Measurements from ENCODE around the gene ZNF24.
A peak's percentile ranks its signal among the peaks of the same experiment; 100 is the strongest.

ZNF24 gene

DNA sequence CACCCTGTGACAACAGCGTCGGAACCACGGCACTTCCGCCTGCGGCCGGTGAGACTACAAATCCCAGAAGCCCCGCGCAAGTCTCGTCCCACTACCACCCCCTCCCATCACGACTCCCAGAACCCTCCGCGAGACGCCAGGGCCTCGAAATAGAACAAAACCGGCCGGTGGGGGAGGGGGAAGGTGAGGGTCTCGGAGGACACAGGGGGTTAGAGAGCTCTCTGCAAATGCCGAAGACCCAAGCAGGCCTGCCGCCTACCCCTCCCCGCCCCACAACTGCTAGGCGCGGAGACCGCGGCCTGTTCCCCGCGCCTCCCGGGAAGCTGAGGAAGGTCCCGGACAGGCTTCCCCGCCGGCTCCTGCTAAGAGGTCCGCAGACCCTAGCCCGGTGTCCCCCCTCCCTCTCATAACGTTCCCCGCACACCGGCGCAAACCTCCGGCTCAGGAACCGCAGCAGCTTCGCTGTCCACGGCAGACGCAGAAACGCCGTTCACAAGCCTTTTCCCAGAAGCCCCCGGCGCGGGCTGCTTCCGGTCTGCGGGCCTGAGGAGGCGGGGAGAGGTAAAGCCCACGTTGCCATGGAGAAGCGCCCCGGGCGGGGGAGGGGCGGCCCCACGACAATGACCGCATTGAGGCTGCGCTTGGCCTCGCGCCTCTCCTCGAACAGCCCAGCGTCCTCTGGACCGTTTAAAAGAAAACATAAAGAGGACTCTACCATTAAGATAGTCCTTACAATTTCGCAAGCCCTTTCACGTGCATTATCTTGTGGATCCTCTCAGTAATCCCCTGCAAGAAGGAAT lies at the start of gene ZNF24:
ZNF24 (minus strand) TSS at position 485 of the 800 bp plus-strand sequence. CDS start 3,770 bp downstream, outside the sequence.
- peak; percentile 87 to 93 for DNase-seq (ENCODE audit: low read depth in 2 of 2)

- DNase-seq (ENCODE audit: low read depth in 2 of 2) = no peak
Measured at GRCh38 chr18:35393716-35394115, 49.5 kb upstream of the ZNF24 start.

DNA sequence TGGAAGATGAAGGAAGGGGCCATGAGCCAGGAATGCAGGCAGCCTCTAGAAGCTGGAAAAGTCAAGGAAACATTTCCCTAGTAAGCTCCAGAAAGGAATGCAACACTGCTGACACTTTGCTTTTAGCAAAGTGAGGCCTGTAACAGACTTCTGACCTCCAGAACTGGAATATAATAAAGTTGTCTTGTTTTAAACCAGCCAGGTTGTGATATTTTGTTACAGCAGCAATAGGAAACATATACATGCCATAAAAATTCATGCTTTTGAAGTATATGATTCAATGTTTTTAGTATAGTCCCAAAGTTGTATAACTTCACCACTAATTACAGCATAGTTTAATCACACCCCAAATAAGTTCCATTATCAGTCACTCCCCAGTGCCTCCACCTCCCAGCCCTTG lies 48.2 kb upstream of the ZNF24 start:
- no peak for DNase-seq (ENCODE audit: low read depth in 2 of 2)

- DNase-seq (ENCODE audit: low read depth in 2 of 2) = no peak
Measured at GRCh38 chr18:35390951-35391700, 46.9 kb upstream of the ZNF24 start.

- DNase-seq (ENCODE audit: low read depth in 2 of 2) = no peak
Measured at GRCh38 chr18:35389095-35389618, 44.9 kb upstream of the ZNF24 start.

DNA sequence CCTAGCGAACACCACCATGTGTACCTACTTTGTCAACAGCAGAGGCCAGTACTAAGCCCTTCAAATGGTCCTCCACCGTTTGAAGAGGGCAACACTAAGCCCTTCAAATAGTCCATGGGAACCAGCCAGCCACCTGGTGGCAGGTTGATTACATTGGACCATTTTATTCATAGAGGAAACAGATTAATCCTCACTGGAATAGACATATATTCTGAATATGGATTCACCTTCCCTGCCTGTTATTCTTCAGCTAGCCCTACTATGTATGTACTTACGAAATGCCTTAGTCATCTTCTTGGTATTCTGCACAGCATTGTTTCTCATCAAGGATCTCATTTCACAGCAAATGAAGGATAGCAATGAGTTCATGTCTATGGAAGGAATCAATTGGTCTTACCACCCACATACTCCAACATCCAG lies 42.9 kb upstream of the ZNF24 start:
- no peak for DNase-seq (ENCODE audit: low read depth in 2 of 2)

DNA sequence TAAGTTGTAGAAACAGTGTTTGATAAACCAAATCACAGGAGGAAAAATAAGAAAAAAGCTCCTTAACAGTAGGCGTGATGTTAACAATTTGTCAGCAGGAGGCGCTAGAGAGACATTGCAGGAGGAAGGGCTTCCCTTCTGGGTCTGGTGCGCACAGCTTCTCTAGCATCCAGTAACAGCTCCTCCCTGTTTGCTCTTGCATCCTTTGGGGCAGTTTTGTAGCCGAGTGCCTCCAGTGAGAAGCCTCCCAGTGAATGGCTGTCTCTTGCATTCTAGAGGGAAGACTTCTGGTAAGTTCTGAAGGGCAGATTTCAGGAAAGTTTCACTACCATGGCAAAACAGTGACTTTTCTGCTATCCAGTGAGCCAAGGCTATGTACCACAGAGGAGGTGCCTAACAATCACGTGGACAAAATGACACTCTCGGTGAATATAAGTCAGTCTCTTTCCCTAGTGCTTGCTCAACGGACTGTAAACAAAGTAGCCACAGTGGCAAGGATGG lies 42.4 kb upstream of the ZNF24 start:
- peak; percentile 11 to 61 for DNase-seq (ENCODE audit: low read depth in 2 of 2)

DNA sequence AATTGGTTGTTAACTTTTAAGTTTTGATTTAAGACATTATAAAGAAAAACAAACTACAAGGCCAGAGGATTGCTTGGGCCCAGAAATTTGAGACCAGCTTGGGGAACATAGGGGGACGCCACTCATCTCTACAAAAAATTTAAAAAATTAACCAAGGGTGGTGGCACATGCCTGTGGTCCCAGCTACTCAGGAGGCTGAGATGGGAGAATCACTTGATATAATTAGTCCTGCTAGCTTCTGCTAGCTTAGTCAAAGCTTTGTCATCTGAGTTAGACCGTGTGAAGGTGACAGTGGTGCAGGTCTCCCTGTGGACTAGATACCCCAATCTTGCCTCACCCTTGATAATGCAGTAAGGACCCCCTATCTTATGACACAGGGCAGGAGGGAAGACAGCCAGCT lies 38.9 kb upstream of the ZNF24 start:
- no peak for DNase-seq (ENCODE audit: low read depth in 2 of 2)

- DNase-seq (ENCODE audit: low read depth in 2 of 2) = no peak
Measured at GRCh38 chr18:35379421-35379820, 35.2 kb upstream of the ZNF24 start.

- no peak for DNase-seq (ENCODE audit: low read depth in 2 of 2)
Measured at GRCh38 chr18:35378574-35378896, 34.3 kb upstream of the ZNF24 start.

DNA sequence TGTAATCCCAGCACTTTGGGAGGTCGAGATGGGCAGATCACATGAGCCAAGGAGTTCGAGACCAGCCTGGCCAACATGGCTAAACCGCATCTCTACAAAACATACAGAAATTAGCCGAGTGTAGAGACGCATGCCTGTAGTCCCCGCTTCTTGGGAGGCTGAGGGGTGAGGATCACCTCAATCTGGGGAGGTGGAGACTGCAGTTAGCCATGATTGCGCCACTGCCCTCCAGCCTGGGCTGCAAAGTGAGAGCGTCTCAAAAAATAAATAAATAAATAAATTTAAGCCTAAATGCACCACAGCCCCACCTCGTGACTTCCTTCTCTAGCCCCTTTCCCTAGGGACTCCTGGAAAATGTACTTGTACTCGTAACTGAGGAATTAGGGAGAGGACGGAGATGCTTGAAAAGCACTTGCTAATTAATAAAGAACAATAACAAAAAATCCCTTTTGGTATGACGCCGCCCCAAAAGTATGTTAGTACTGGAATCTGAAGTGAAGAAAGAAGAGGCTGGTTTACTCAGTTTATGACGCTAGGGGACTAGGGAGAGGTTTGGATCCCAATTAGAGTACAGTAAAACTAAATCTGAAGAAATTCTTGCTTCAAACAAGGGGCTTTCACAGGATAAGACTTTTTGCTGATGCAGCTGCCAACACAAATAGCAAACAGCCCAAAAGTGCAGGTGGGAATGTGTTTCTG lies 33.8 kb upstream of the ZNF24 start:
- DNase-seq (ENCODE audit: low read depth in 2 of 2) = no peak

GRCh38 chr18:35376742-35377695 lies 32.8 kb upstream of the ZNF24 start, which contains the start of gene ZNF396:
Gene ZNF396, minus strand, starts transcription at chr18:35377337. Its CDS starts 3,045 bp downstream, at chr18:35374292.
- DNase-seq (ENCODE audit: low read depth in 2 of 2) = peak; percentile 46 to 58

DNA sequence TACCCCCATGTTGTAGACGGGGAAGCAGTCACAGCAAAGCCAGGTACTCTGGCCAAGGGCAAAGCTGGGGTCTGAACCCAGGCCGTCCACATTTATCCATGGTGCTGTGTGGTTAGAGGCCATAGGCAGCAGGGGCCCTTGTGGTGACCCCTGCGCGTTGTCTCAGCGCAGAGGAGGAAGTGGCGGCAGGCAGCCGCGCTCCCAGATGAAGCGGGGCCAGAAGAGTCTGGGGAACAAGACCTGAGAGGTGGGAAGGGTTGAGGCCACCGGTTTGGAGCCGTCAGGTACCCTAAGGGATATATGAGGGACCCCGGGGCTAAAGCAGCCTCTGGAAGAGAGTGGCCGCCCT lies 32.1 kb upstream of the ZNF24 start:
- DNase-seq (ENCODE audit: low read depth in 2 of 2) = peak in 1 of 2 donors; percentile 6

GRCh38 chr18:35374708-35375107 lies 30.5 kb upstream of the ZNF24 start:
- DNase-seq (ENCODE audit: low read depth in 2 of 2) = no peak

DNA sequence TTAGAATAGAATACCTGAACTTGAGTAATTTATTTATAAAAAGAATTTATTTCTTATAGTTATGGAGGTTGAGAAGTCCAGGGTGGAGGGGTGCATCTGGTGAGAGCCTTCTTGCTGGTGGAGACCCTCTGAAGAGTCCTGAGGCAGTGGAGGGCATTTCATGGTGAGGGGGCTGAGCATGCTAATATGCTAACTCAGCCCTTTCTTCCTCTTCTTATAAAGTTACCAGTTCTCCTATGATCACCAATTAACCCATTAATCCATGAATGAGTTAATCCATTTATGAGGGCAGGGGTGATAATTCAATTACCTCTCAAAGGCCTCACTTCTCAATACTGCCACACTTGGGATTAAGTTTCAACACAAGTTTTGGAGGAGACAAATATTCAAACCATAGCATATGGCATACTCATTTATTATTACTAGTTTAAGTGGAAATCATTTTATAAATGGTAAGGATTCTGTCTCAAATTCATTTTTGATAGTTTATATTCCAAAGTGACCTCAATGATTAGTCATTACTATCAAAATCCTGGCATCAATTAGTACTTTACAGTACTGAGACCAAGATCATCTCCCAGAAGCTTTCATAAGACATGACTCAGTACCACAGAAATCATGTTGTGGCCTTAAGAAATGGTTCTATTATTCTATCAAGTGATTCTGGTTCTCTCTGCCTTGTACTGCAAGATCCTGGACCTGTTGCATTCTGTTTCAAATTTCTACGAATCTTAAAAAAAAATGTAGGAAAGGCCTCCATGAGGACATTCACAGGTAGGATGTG lies 27.4 kb upstream of the ZNF24 start:
- no peak for DNase-seq (ENCODE audit: low read depth in 2 of 2)

DNA sequence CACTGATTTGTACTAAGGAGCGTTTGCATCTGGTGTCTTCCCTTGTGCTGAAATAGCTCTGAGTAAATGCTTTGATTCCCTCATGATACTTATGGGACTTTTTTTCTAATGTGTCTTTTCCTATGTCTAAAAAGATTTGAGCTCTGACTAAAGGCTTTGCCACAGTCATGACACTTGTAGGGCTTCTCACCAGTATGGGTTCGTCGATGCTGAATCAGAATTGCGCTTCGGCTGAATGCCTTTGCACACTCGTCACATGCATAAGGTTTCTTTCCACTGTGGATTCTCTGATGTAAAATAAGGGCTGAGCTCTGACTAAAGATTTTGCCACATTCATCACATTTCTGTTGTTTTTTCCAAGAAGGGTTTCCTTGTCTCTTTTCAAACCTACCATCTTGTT lies 24.9 kb upstream of the ZNF24 start:
- DNase-seq (ENCODE audit: low read depth in 2 of 2) = no peak

- DNase-seq (ENCODE audit: low read depth in 2 of 2) = no peak
Measured at GRCh38 chr18:35368595-35368994, 24.4 kb upstream of the ZNF24 start.

GRCh38 chr18:35362531-35362930 lies 18.3 kb upstream of the ZNF24 start:
- DNase-seq (ENCODE audit: low read depth in 2 of 2) = no peak

GRCh38 chr18:35361570-35362321 lies 17.5 kb upstream of the ZNF24 start:
- DNase-seq (ENCODE audit: low read depth in 2 of 2) = no peak
